ENCODE measurements around the gene PLA2G4D. TPM values are rescaled to one million over a fixed set of nuclear protein-coding genes. Genes with fewer than 3 reads are reported as not detected.

PLA2G4D gene
- total RNA-seq, 1 donor from 2014 or later = not detected

GRCh38 chr15:42077689-42078088 lies 16.7 kb downstream of the PLA2G4D start:
- intact Hi-C loops (cut with micrococcal nuclease) = no loop called here

- intact Hi-C loops (cut with micrococcal nuclease) = no loop called here
These were observed 20.9 kb downstream of the PLA2G4D start for GRCh38 chr15:42073418-42073817.

GRCh38 chr15:42072141-42072685 lies 22.1 kb downstream of the PLA2G4D start:
- intact Hi-C loops (cut with micrococcal nuclease) = no loop called here

GRCh38 chr15:42071717-42072116 lies 22.6 kb downstream of the PLA2G4D start:
- intact Hi-C loops (cut with micrococcal nuclease) = no loop called here

GRCh38 chr15:42070976-42071350 lies 23.4 kb downstream of the PLA2G4D start:
- intact Hi-C loops (cut with micrococcal nuclease) = no loop called here

- intact Hi-C loops (cut with micrococcal nuclease) = no loop called here
These were observed 23.9 kb downstream of the PLA2G4D start for GRCh38 chr15:42070279-42070975.

- intact Hi-C loops (cut with micrococcal nuclease) = no loop called here
These were observed 24.7 kb downstream of the PLA2G4D start for GRCh38 chr15:42069496-42070278.

- intact Hi-C loops (cut with micrococcal nuclease) = no loop called here
These were observed 25.3 kb downstream of the PLA2G4D start for GRCh38 chr15:42069025-42069424.

- intact Hi-C loops (cut with micrococcal nuclease) = no loop called here
These were observed 25.8 kb downstream of the PLA2G4D start for GRCh38 chr15:42068601-42069000.

GRCh38 chr15:42066764-42067415 lies 27.5 kb downstream of the PLA2G4D start:
- intact Hi-C loops (cut with micrococcal nuclease) = loop anchor here (1.0 kb wide), 1 partner anchor 67 kb away; no protein-coding TSS in a partner anchor

- intact Hi-C loops (cut with micrococcal nuclease) = no loop called here
These were observed 28.9 kb downstream of the PLA2G4D start for GRCh38 chr15:42065468-42065867.

GRCh38 chr15:42065033-42065432 lies 29.3 kb downstream of the PLA2G4D start:
- intact Hi-C loops (cut with micrococcal nuclease) = no loop called here

- intact Hi-C loops (cut with micrococcal nuclease) = no loop called here
These were observed 30.1 kb downstream of the PLA2G4D start for GRCh38 chr15:42064271-42064670.

- intact Hi-C loops (cut with micrococcal nuclease) = no loop called here
These were observed 31.1 kb downstream of the PLA2G4D start for GRCh38 chr15:42063122-42063848.

- intact Hi-C loops (cut with micrococcal nuclease) = no loop called here
These were observed 32.0 kb downstream of the PLA2G4D start for GRCh38 chr15:42062284-42062806.

- intact Hi-C loops (cut with micrococcal nuclease) = no loop called here
These were observed 33.6 kb downstream of the PLA2G4D start for GRCh38 chr15:42060797-42061196.

- intact Hi-C loops (cut with micrococcal nuclease) = no loop called here
These were observed 33.9 kb downstream of the PLA2G4D start for GRCh38 chr15:42060477-42060763.

- intact Hi-C loops (cut with micrococcal nuclease) = loop anchor here (1.0 to 10.0 kb wide), 8 partner anchors 71 to 412 kb away; partner anchors contain the start of gene JMJD7
These were observed 34.5 kb downstream of the PLA2G4D start for GRCh38 chr15:42059661-42060476.

- intact Hi-C loops (cut with micrococcal nuclease) = loop anchor here (1.0 to 10.0 kb wide), 8 partner anchors 69 to 414 kb away; partner anchors contain the start of gene JMJD7
These were observed 35.6 kb downstream of the PLA2G4D start for GRCh38 chr15:42058791-42059190.

Measured in T-helper 1 cell treated with Interleukin-12 subunit alpha and Interleukin-12 subunit beta and Interleukin-4 antibody, amounts not matched to agents 30 ng/mL and 1 ng/mL, for 36 hours (primary cell).